ENCODE measurements around the gene NFASC. TPM values are rescaled to one million over a fixed set of nuclear protein-coding genes. Genes with fewer than 3 reads are reported as not detected.

Gene NFASC
- total RNA-seq, 4 donors from 2014 or later: 0.68 to 2.8 (median 1.7) TPM

DNA sequence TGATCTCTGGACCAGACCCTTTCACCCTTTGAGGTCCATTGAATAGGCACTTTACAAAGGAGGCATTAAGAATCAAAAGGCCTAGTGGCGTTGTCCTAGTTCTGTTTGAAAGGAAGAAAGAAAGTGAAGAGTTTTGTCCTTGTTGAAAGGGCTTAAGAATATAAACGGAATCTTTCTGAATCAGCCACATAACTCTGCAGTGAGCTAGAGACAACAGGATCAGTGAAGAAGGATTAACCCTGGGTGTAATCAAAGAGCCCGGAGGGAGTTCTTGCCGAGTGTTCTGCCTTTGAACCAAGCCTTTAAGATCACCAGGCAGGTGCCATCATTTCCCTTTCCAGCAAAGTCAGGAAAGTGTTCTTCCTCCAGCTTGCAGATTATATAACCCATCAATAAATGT, 117.5 kb downstream of the NFASC start:
- TF ChIP-seq CTCF (IDR thresholded peaks at IDR 0.05; ENCODE audit: low read depth): no peak

DNA sequence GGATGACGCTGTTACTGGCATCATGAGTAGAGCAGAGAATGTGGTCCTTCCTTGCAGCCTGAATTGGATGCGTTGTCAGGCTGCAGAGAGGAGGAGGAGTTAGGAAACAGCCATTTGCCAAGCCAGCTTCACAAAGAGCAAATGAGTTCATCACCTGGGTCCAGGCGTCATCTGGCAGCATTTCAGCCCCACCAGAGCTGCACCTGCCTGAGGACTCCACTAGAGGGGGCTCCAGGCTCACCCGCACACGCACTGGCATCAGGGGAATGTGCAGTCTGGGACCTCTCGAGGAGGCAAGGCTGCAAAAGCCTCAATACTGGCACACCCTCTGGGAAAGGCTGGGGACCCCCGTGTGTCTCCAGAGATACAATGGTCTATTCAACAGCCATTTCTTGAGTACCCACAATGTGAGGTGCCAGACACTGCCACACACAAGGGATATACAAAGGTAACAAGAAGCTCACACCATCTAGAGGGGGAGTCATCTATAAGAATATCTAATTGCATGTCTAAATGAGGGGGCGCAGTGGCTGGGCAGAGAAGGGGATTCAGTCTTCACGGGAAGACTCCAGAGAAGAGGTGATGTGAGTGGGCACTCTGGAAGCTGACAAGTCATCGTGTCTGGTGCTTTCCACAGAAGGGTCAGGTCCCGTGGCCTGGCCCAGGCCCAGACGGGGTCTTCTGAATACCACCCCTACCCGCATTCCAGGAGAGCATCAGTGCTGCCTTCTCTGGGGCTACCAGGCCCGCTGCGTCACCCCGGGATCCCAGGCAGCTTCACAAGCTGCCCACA, 118.8 kb downstream of the NFASC start:
- TF ChIP-seq CTCF (IDR thresholded peaks at IDR 0.05; ENCODE audit: low read depth): no peak

DNA sequence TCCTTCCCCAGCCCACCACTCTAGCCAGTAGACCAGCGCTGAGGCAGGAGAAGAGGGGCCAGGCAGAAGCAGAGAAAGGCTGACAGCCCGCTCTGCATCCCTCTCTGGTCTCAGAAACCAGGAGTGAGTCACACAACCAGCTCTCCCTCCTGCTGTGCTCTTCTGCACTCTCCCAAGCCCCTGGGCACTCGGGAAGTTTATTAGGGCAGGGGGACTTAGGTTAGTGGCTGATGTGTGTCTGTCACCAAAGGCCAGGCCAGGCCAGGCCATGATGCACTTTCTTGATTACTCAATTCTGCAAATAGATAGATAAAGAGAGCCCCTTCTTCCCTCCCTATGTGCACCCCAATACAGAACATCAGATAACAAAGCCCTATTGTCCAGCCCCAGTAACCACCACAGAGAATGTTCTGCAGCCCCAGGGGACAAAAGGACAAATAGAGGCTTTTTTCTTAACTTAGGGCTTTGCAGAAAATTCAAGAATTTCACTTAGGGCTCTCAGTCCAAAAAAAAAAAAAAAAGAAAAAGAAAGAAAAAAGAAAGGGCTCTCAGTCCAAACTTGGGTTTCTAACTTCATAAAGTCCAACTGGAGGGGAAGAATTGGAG, 119.5 kb downstream of the NFASC start:
- no peak for TF ChIP-seq CTCF (IDR thresholded peaks at IDR 0.05; ENCODE audit: low read depth)

DNA sequence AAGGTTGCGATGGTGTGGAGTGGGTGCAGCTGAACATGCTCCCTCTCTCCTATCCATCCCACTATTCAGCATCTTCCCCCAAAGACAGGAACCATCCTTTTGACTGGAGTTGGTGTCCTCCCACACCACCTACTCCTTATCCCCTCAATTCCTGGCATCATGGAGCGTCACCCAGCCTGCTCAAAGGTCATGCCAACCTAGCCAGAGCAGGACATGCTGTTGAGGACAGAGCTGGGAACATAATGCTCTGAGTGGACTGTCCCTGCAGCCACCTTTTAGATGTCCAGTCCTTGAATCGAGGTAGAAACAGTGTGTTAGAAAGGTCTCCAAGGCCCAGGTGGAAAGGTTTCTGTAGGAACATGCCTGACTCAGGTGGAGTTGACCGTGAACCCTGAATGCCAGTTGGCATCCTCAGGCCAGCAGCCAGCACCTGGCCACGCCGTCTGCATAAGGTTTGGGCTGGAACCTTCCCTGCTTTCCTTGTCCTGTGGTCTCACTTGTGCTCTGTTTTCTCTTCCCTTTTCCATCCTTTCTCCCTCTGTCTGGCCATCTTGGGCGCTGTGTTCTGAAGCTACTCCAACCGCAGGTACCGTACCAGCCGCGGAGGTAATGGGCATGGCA, 120.2 kb downstream of the NFASC start:
- no peak for TF ChIP-seq CTCF (IDR thresholded peaks at IDR 0.05; ENCODE audit: low read depth)

DNA sequence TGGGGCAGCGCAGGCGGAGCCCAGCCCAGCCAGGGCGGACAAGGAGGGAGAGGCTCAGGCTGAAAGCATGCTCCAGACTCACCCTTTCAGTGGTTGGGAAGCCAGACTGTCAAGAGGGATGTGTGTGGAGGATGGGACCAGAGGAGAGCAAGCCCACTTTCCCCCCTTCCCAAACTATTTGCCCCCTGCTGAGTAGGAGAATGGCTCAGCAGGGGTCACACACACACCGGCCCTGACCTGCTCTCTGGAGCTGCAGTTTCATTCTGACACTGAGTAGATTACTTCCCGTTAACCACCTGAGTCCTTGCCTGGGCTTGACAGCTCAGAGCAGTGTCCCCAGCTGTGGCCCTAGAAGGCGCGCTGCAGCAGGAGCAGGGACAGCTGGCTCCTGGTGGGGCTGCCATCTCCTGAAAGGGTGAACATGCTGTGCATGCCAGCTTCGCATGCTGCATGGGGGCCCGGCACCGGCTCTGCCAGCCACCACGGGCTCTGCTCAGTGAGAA, 120.7 kb downstream of the NFASC start:
- no peak for TF ChIP-seq CTCF (IDR thresholded peaks at IDR 0.05; ENCODE audit: low read depth)

DNA sequence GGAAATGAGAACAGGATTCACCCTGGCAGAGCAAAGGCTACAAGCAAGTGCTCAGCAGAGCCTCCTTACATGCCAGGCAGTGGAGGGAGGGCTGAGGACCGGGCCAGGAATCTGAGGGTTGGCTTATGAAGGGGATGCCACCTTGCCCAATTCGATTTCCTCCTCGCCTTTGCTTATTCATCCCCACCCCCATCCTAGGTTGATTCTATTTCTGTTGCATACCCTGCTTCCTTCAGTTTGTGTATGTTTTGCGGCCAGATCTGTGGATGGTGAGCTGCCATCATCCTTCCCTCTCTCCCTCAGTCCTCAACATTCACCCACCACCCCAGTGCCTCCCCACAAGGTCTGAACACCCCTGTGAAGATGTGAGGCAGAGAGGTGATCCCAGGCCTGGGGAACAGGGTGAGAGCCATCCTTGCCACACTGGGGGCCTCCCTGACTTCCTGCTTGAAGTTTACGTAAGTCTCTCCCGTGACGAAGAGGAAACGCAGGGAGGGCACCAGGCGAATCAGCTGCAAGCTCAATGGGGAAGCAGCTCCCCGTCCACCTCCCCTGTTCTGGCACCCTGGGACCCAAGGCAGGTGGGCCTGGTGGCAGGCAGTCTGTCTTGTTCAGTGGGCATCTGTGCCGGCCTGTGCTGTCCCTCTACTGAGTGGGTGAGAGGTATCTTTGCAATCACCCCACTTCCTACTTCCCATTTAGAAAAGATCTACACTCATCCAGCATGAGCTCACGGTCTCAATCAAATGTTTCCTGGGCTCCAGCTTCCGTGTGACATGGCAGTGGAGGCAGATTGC, 121.7 kb downstream of the NFASC start:
- no peak for TF ChIP-seq CTCF (IDR thresholded peaks at IDR 0.05; ENCODE audit: low read depth)
